ENCODE results near the gene EXOC7.

EXOC7 gene

DNA sequence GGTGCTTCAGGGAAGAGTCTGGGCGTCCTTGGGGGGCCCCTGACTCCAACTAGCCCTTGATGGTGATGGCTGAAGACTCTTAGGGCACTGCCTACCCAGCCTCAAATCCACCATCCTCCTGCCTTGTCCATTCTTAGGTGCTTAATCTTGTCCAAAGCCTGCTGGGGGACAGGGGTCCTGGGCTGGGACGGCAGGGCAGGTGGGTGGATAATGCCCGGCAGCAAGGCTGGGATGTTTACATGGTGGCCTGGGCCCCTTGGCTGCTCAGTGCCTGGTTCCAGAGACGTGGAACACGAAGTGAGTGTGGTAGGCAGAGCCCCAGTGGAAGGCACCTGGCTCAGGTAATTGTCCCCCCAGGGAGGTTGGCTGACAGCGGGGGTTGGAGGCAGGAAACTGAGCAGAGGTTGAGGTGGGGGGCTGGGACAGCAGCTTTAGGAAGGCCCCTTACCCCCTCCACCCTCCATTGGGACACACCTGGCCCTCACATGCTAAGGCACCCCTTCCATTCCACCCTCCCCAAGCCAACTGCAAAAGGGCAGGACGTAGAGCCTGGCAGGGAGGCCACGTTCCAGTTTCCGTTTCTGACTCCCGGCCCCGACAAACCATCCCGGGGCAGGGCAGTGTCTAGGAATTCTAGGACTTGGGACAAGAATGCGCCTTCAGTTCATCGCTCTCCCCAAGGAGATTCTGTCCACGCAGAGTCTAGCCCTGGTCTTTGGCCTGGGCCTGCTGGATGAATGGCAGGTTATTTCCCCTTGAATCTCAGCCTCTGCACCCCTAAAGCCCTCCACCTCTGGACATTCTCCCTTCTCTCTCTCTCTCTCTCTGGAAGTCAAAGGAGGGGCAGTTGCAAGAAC, 35.5 kb upstream of the EXOC7 start:
- no peak for DNase-seq (ENCODE audit: low read depth in 3 of 3)

DNA sequence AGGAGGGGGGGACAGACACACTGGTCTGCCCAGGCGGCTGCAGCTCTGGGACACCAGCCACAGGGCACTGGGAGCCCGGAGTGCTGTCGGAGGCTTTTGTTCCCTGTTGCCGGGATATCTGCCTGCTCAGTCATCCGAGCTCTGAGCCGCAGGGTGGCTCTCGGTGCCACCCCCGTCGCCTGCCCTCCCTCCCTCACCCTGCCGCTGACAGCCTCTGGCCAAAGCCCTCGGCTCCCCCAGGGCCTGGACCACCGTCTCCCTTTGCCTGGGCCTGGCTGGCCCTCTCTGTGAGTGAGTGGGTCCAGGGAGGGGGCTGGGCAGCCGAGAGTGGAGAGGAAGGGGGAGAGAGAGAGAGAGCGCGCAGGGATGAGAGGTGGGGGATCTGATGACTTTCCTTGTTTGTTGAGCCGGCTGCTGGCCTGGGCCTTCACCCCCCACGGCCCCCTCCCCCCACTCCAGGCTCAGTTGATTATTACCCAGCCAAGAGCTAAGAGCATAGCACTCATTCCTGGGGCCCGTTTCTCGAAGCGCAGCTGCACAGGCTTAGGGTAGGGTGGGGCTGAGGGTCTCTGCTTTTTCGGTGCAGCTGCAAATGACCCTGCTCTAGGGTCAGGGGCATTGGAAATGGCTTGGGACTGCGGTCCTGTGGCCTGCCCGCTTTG, 34.8 kb upstream of the EXOC7 start:
- no peak for DNase-seq (ENCODE audit: low read depth in 3 of 3)

DNA sequence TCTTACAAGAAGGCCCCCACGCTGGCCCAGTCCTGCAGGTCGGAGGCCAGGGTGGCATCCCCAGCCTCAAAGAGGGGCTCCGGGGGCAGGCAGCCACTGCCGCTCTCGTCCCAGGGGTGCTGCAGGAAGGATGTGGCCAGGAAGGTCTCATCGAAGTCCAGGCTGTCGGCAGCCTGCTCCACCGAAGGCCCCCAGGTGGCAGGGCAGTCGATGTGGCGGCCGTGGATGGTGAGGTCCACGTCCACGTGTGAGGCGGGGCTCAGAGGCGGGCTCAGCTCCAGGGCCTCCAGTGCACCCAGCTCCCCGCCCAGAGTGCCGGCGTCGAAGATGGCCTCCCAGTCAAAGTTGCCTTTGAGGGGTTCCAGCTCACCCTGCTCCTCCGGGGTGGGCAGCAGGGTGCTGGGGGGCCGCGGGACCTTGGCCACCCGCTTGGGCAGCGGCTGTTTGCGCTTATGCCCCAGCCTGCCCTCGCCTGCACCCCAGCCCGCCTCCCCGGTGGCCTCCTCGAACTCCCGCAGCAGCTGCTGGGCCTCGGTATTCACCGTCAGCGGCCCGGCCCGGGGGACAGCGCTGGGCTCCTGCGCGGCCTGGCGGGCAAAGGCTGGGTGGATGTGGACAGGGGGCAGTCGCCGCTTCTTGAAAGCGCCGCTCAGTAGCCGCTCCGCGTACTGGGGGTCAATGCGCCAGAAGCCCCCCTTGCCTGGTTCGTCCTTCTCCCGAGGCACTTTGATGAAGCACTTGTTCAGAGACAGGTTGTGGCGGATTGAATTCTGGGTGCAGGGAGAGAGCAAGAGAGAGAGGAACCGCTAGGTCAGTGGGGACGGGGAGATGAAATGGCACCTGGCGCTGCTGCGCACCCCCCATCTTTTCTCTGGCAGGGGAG, 34.0 kb upstream of the EXOC7 start:
- no peak for DNase-seq (ENCODE audit: low read depth in 3 of 3)

DNA sequence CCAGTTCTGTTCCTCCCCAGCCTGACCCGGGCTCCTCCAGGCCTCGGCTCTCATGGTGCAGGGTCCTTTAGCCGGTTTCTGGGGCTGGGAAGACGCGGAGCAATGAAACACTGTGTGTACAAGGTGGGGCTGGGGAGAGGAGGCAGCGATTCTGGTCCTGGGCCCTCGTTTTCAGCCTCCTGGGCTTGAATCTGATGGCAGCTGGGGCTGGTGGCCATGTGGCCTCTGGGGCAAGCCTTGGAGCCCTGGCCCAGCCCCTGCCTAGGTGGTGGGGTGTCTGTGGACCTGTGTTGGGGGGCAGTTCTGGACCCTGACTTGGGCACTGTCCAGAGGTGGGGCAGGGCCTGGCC, 33.4 kb upstream of the EXOC7 start:
- no peak for DNase-seq (ENCODE audit: low read depth in 3 of 3)

DNA sequence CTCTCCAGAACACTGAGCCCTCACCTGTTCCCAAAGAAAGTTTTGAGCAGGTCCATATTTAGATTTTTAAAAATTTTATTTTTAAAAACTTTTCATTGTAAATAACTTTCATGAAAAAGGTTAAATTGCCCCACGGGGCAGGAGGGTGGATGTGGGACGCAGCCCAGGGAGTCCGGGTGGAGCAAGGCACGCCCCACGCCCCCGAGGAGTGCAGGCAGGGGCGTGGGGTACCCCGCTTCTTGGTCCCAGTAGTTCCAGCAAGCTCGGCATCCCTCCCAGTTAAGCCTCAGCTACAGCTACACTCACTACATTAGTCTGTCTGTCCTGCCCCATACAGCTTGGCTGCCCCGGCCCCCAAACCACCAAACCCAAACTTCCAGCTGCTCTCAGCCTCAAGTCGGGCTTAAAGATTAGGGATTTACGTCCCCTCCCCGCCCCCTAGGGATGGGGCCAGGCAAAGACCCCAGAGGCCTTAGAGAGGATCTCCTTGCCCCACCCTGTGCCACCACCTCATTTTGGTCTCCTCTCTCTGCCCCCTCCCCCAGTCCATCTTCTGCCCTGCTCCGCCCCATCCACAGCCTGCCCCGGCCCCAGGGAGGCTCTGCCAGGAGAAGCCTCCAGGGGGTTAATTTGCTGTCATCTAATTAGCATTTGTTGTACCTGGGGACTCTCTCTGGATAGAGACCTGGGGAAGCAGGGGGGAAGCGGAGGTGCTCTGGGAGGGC, 32.9 kb upstream of the EXOC7 start:
- no peak for DNase-seq (ENCODE audit: low read depth in 3 of 3)

DNA sequence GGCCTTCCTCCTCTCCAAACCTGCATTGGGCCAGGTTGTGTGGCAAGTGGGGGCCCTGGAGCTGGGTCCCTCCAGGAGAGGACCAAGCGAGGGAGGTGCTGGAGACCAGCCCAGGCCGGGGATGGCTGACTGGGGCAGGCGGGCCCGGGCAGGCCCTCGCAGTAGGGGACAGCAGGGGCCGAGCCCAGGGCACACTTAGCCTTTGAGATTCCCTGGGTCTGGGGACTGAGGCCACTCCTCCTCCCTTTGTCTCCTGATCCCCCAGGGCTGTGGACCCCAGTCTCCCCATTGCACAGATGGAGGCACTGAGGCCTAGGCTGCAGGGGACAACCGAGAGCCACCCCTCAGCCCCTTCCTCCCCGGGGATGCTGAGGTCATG, 32.2 kb upstream of the EXOC7 start:
- DNase-seq (ENCODE audit: low read depth in 3 of 3): no peak

DNA sequence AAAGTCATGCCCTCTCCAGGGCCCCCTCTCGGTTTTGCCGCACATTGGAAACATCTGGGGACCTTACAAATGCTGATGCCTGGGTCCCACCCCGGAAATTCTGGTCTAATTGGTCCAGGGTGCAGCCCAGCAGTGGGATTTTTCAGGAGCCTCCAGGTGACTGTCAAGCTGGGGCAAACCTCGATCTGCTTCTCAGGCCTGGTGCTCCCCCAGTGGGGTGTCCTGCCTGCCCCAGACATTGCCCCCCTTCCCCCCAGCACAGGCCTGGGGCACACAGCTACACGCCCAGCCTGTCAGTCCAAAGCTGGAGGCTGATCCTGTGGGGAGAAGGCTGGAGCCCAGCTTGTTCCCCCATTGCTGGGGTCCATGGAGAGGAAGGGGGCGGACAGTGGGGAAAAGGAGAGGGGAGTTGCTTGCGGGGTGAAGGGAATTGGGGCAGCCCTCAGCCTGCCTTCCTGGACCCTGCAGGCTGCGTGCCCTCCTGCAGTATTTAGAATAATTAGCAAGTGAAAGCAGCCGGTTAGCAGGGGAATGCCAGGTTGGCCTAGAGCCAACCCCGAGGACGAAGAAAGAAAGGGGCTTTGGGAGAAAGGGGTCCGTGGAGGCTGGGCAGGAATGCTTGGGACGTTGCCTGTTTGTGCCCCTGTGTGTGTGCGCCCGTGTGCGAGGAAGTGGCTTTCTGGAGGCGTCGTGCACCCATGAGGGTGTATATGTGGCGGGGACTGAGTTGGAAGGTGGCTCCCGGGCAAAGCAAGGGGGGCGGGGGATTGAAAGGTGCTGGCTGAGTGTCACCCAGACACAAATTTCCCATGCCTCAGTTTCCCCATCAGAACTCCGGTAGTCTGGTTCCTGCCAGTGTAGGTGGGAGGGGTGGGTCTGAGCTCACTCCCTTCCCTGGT, 31.6 kb upstream of the EXOC7 start:
- no peak for DNase-seq (ENCODE audit: low read depth in 3 of 3)

DNA sequence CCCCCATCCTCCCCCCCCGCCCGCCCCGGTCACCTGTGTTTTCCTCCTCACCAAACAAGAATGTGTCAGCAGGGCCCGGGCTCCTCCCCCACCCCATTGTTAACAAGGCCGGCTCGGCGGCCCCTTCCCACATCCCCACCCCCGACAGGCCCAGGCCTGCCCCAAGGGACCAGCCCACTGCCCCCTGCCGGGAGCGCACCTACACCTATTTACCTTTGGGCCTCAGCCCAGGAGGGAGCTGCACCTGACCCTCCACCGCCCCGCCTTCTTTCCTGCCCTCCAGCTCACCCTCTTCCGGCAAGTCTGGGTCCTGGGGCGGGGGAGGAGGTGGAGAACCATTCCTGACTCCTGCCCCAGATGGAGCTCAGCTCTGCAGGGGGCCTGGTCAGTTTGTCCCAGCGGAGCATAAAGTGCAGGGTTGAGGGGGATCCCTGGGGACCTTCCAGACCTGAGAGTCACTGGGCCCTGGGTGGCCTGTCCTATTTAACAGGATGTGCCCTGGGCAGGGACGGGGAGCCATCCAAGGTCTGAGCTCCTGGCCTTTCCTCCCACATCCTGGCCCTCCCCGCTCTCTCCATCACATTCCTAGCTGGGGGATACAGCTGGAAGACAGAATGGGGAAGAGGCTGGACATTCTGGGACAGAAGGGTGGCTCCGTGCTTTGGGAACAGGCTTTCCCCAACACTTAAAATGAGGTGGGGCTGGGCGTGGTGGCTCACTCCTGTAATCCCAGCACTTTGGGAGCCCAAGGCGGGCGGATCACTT, 29.2 kb upstream of the EXOC7 start:
- DNase-seq (ENCODE audit: low read depth in 3 of 3): no peak

DNA sequence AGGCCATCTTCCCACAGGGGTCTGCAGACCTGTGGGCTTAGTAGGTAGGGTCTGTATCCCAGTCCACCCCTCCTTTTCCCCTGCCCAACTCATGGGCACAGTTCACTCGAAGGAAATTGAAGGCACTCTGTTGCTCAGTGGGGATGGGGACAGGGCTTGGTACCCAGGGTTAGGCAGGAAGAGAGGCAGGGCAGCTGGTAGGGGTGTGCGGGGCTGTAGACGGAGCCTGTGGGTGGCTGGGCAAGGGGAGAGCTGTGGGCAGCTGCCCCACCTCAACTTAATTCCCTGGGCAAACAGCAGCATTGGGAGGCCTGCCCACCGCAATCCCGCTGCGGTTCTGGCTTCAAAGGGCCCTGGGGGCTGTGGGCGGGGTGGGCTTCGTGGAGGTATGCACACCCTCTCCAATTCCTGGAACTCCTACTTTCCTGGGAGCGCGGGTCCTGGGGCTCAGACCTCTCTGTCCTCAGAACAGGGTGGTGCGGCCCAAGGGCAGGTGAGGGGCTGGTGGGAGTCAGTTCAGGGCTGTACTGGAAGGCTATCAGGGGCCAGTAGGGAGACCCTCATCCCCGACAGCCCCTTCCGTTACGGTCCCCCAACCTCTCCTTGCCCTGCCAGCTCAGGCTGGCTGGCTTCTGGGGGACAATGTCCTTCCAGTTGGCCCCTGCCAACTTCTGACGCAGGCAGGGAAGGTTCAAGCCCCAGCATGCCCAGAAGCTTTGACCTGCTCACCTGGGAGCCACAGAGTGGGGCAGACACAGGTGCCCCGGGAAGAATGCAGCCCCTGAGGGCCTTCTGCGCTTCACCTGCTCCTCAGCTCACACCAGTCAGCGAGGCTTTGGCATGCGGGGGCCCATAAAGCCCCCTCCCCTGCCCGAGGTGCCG, 28.3 kb upstream of the EXOC7 start:
- DNase-seq (ENCODE audit: low read depth in 3 of 3): no peak

DNA sequence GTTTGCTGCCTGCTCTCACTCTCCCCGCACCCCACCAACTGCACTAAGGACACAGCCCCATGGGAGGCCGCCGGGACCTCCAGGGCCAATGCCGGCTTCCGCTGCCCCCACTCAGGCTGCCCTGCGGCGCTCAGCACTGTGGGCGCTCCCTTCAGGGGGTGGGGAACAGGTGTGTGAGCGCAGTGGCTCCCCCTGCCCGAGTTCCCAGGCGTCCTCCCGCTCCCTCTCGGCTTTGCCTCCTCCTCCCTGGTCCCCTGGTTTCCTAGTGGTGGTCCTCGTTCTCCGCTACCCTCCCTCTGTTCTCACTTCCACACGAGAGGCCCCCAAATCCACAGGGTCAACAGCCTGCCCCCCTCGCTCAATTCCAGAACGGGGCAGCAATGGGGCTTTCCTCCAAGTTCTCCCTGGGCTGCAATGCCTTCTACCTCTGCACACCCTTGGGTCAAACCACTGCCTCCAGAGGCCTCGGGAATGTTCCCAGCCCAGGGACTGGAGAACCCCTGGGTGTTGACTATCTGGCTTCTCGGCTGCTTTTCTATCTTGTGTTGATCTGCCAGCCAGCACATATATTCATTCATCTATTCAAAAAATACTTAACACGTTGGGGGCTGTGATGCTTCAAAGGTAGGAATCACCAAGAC, 27.6 kb upstream of the EXOC7 start:
- no peak for DNase-seq (ENCODE audit: low read depth in 3 of 3)

DNA sequence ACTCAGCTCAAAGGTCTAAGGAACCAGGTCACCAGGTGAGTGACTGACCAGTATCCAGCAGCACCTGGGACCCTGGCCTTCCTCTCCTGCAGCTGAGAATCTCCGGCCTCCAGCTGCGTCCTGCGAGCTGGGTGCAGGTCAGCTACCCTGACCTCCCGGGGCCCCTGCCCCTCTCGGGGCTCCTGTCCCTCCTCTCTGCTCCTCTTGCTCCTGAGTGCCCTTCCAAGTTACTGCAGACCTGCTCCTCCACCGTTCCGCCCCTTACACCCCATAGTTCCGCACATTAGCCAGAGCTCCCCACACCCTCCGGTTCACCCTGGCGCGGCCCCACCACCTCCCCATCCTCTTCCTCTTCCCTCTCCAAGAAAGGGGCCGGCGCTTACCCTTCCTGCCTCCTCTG, 26.9 kb upstream of the EXOC7 start:
- DNase-seq (ENCODE audit: low read depth in 3 of 3): no peak

DNA sequence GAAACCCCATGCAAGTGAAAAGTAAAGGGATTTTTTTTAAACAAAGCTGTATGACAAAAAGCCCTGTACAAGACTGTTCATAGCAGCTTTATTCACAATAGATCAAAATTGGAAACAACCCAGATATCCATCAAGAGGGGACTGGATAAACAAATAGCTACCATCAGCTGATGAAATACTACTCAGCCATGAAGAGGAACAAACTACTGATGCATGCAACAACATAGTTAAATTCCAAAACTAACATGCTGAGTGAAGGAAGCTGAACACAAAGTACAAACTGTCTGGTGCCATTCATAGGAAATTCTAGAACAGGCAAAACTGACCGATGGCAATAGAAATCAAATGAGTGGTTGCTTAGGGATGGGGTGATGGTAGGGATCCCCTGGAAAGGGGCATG, 22.3 kb upstream of the EXOC7 start:
- no peak for DNase-seq (ENCODE audit: low read depth in 3 of 3)

DNA sequence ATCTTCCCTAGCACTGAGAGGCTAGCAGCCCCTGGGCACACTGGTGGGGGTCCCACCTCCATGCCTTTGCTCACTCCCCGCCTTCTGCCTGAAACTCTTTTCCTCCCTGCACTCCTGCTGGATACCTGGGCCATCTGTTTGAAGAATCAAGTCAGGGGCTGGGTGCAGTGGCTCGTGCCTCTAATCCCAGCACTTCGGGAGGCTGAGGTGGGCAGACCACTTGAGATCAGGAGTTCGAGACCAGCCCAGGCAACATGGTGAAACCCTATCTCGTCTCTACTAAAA, 21.7 kb upstream of the EXOC7 start:
- DNase-seq (ENCODE audit: low read depth in 3 of 3): no peak

DNA sequence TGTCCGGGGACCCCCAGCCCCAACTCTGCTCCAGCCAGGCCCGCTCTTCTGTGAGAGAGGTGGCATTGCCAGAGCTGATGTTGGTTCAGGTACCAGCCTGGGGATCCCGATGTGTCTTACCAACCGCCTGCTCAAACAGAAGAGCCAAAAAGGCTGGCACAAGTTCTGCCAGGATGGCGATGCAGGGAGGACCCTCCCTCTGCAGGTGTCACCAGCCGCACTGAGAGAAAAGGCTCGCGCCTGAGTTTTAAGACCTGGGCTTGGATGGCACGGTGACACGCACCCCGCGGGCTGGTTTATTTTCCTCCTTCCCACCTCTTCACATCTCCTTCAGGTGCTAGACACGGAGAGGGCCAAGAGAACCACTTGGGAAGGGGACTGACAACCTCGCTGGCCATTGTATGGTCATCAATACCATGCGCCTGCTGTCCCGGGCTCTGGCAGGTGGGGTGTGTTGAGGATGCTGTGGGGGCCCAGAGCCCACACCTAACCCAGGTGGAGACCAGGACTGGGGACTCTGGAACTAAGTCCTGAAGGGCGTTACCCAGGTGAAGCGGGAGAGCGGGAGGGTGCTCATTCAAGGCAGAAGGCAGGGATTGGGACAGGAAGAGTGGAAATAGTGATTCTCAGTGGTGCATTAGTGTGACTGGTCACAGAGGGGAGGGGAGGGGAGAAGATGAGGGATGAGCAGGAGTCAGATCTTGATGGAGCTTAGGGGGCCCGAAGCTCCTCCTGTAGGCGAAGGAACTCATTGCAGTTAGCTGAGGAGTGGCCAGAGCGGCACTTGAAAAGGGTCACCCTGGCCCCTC, 21.2 kb upstream of the EXOC7 start:
- DNase-seq (ENCODE audit: low read depth in 3 of 3): no peak

DNA sequence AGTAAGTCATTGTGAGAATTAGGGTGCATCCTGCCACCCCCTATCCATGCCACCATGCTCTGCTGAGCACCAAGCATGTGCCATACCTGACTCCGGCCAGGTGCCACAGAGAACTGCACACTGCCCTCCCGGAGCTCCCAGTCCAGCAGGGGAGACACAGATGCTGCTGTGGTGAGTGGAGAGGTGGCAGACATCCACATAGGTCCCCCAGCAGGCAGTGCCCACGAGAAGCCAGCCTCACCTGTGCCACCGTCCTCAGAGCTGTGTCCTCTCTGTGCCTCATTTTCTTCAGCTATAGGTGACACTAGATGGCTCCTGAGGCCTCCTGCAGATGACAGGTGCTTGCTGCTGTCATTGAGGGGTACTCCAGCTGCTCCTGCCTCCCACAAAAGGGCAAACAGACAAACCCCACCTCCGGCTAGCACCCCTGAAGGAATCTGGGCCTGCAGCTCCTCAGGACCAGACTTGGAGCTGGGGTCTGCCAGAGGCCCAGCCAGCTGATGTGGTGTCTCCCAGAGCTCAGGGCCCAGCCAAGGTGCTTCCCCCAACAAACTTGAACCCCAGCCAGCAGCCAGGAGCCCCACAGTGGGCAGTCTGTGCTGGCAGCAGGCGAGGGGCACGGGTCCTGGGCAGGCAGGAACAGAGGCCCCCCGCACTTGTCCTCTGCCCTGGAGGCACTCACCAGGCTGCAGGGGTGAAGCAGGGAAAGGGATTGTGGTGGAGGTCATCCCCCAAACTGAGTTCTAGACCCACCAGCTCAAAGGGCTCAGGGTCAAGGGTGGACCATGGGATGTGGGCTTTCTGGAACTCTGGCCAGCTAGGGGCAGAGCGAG, 20.4 kb upstream of the EXOC7 start:
- no peak for DNase-seq (ENCODE audit: low read depth in 3 of 3)

DNA sequence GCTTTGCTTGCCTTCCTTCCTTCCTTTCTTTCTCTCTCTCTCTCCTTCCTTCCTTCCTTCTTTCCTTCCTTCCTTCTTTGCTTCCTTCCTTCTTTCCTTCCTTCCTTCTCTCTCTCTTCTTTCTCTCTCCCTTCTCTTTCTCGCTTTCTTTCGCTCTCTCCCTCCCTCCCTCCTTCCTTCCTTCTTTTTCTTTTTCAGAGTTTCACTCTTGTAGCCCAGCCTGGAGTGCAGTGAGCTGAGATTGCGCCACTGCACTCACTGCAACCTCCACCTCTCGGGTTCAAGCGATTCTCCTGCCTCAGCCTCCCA, 19.6 kb upstream of the EXOC7 start:
- DNase-seq (ENCODE audit: low read depth in 3 of 3): no peak

DNA sequence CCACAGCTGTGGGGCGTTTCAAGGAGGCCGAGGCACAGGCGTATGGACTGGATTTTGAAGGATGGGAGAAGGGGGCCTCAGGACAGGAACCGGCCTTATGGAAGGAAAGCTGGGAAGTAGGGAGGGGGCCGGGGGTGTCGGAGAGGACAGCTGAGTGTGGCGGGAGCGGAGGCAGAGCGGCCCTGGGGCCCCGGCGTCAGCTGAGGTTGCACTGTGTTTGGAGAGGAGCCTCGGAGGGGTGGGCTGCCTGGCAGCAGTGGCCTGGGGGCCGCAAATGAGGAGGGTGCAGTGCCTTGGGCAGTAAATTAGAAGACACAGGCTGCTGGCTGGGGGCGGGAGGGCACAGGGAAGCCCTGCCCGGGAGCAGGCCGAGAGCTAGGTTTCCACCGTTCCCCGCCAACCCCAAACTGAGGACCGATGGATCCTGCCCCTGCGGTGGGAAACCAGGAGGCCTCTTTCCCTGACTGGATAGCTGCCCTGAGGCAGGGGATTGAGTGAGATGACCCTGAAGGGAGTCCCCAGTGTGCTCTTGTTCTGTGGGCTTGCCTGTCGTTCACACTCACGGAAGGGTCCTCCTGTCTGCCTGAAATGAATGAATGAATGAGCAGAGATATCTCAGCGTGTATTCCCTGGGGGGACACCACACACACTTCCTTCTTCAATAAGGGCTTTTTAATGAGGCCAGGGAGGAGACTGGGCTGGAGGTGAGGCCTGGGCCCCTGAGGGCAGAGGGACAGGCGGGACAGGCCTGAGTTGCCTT, 19.0 kb upstream of the EXOC7 start:
- DNase-seq (ENCODE audit: low read depth in 3 of 3): no peak
